HG03432 (cell line): Measurements from ENCODE around the gene NDUFV2.
"Not testable (repeated sequence)": the region's sequence is repeated elsewhere in the genome, so short reads cannot be mapped to it uniquely, and the experiment has no call there.

Experiments
- ATAC-seq: cut with Tn5 transposase; IDR thresholded peaks from one replicate; pipeline ENCODE4 v1.9.1; 2021; ENCODE audit warnings: mild to moderate bottlenecking, moderate library complexity; ENCODE audit not compliant: unreplicated experiment

Gene NDUFV2

GRCh38 chr18:9147440-9148202 is 45.1 kb downstream of the NDUFV2 start:
- ATAC-seq, result peak; percentile 51

GRCh38 chr18:9148203-9148552 is 45.7 kb downstream of the NDUFV2 start:
- no peak for ATAC-seq

GRCh38 chr18:9150121-9150520 is 47.6 kb downstream of the NDUFV2 start:
- no peak for ATAC-seq

- no peak for ATAC-seq
These were observed 50.8 kb downstream of the NDUFV2 start for GRCh38 chr18:9153256-9153655.

- ATAC-seq, result no peak
These were observed 54.2 kb downstream of the NDUFV2 start for GRCh38 chr18:9156604-9157249.

- ATAC-seq, result no peak
These were observed 55.3 kb downstream of the NDUFV2 start for GRCh38 chr18:9157806-9158205.

- no peak for ATAC-seq
These were observed 57.5 kb downstream of the NDUFV2 start for GRCh38 chr18:9160014-9160413.

- ATAC-seq, result not testable (repeated sequence)
These were observed 60.2 kb downstream of the NDUFV2 start for GRCh38 chr18:9162663-9163062.

GRCh38 chr18:9164149-9164548 is 61.6 kb downstream of the NDUFV2 start:
- not testable (repeated sequence) for ATAC-seq

- not testable (repeated sequence) for ATAC-seq
These were observed 63.4 kb downstream of the NDUFV2 start for GRCh38 chr18:9165883-9166282.

GRCh38 chr18:9169515-9169914 is 67.0 kb downstream of the NDUFV2 start:
- ATAC-seq, result not testable (repeated sequence)

- not testable (repeated sequence) for ATAC-seq
These were observed 69.4 kb downstream of the NDUFV2 start for GRCh38 chr18:9171919-9172318.

- ATAC-seq, result no peak
These were observed 70.1 kb downstream of the NDUFV2 start for GRCh38 chr18:9172506-9173127.

GRCh38 chr18:9173770-9174233 is 71.3 kb downstream of the NDUFV2 start:
- ATAC-seq, result peak; percentile 42

- ATAC-seq, result no peak
These were observed 71.8 kb downstream of the NDUFV2 start for GRCh38 chr18:9174302-9174701.

GRCh38 chr18:9175115-9175514 is 72.6 kb downstream of the NDUFV2 start:
- no peak for ATAC-seq

- no peak for ATAC-seq
These were observed 74.5 kb downstream of the NDUFV2 start for GRCh38 chr18:9177031-9177430.

- no peak for ATAC-seq
These were observed 75.0 kb downstream of the NDUFV2 start for GRCh38 chr18:9177466-9177865.

- no peak for ATAC-seq
These were observed 76.1 kb downstream of the NDUFV2 start for GRCh38 chr18:9178557-9178956.

GRCh38 chr18:9181275-9181674 is 78.8 kb downstream of the NDUFV2 start:
- ATAC-seq, result no peak

- no peak for ATAC-seq
These were observed 80.4 kb downstream of the NDUFV2 start for GRCh38 chr18:9182852-9183399.
